Osteoblast (primary cell): Measurements from ENCODE around the gene KRTAP20-2. TPM values are rescaled to one million over a fixed set of nuclear protein-coding genes. Genes with fewer than 3 reads are reported as not detected.

ENCODE experiments used
- DNase-seq: peaks from one replicate; pipeline ENCODE4 v3.0.0; 2011; ENCODE audit warnings: low spot score, mixed read lengths; ENCODE audit not compliant: insufficient read length; ENCODE audit errors: missing footprints
- H2AFZ ChIP-seq: 2 replicates; pipeline ENCODE4 v1.6.0; 2011; ENCODE audit warnings: mild to moderate bottlenecking, low read length
- H3K27ac ChIP-seq: 2 replicates; pipeline ENCODE4 v1.5.1; 2011; ENCODE audit warnings: mild to moderate bottlenecking, low read depth, low read length, moderate library complexity
- H3K27me3 ChIP-seq: 2 replicates; pipeline ENCODE4 v1.6.0; 2012; ENCODE audit warnings: mild to moderate bottlenecking, control low read depth, inconsistent platforms, low read length, moderate library complexity; ENCODE audit not compliant: insufficient read depth
- H3K36me3 ChIP-seq: 2 replicates; pipeline ENCODE4 v1.5.1; 2011; ENCODE audit warnings: mild to moderate bottlenecking, low read length, control low read depth, moderate library complexity; ENCODE audit not compliant: insufficient read depth
- H3K4me1 ChIP-seq: 2 replicates; pipeline ENCODE4 v1.5.1; 2011; ENCODE audit warnings: mild to moderate bottlenecking, low read length, control low read depth, moderate library complexity; ENCODE audit not compliant: insufficient read depth
- H3K4me2 ChIP-seq: 2 replicates; pipeline ENCODE4 v1.6.0; 2011; ENCODE audit warnings: mild to moderate bottlenecking, low read length; ENCODE audit not compliant: insufficient read depth
- H3K4me3 ChIP-seq: fragments of 200-600 bp; sonication (generic); 3 replicates; pipeline ENCODE4 v1.5.1; 2012; ENCODE audit warnings: mild to moderate bottlenecking, low read length, inconsistent platforms; ENCODE audit not compliant: insufficient read depth
- H3K79me2 ChIP-seq: 2 replicates; pipeline ENCODE4 v1.6.0; 2012; ENCODE audit warnings: mild to moderate bottlenecking, low read length, control low read depth, inconsistent platforms; ENCODE audit not compliant: insufficient read depth
- H3K9me3 ChIP-seq: 2 replicates; pipeline ENCODE4 v1.5.1; 2011; ENCODE audit warnings: low read depth, low read length, control low read depth
- H4K20me1 ChIP-seq: 2 replicates; pipeline ENCODE4 v1.6.0; 2012; ENCODE audit warnings: mild to moderate bottlenecking, low read length, control low read depth; ENCODE audit not compliant: insufficient read depth
- CTCF ChIP-seq: IDR thresholded peaks from 2 replicates; pipeline ENCODE4 v1.5.1; 2011; ENCODE audit warnings: mild to moderate bottlenecking, low read depth, low read length, moderate library complexity; ENCODE audit errors: extremely low read depth
- total RNA-seq: library from RNA; depleted of rRNA; stranded (reverse); fragments of >200 nt; gene quantifications from 2 replicates; pipeline ENCODE4 v1.2.3, GENCODE V29; 2012

Gene KRTAP20-2
- not detected in 2 replicates for total RNA-seq

- H3K79me2 ChIP-seq = no peaks in the 10 kb centered on the region
- H3K36me3 ChIP-seq = no peaks in the 10 kb centered on the region
- no peaks in the 10 kb centered on the region for H4K20me1 ChIP-seq
- no peak for TF ChIP-seq CTCF
- no peak within 1 kb of the TSS for H3K4me2 ChIP-seq
- H3K9me3 ChIP-seq = no peaks in the 10 kb centered on the region
- H3K27ac ChIP-seq = no peak within 1 kb of the TSS
- DNase-seq = no peak
- H3K4me3 ChIP-seq = no peak within 1 kb of the TSS
- H2AFZ ChIP-seq = no peak within 1 kb of the TSS
- H3K27me3 ChIP-seq = no peaks in the 10 kb centered on the region
- no peaks in the 10 kb centered on the region for H3K4me1 ChIP-seq
These were observed at the start of gene KRTAP20-2 for GRCh38 chr21:30634906-30635305. KRTAP20-2 (plus strand) TSS chr21:30635206; CDS start chr21:30635264, 58 bp downstream.

GRCh38 chr21:30590297-30590696, 44.7 kb upstream of the KRTAP20-2 start, which contains the start of gene KRTAP22-2:
KRTAP22-2 (minus strand) TSS chr21:30590397.
- no peaks in the 10 kb centered on the region for H3K9me3 ChIP-seq
- no peak within 1 kb of the TSS for H3K4me3 ChIP-seq
- no peak within 1 kb of the TSS for H2AFZ ChIP-seq
- H3K4me2 ChIP-seq = no peak within 1 kb of the TSS
- no peaks in the 10 kb centered on the region for H3K4me1 ChIP-seq
- no peak within 1 kb of the TSS for H3K27ac ChIP-seq
- no peaks in the 10 kb centered on the region for H3K36me3 ChIP-seq
- H3K27me3 ChIP-seq = no peaks in the 10 kb centered on the region
- no peak for DNase-seq
- no peaks in the 10 kb centered on the region for H4K20me1 ChIP-seq
- no peak for TF ChIP-seq CTCF
- no peaks in the 10 kb centered on the region for H3K79me2 ChIP-seq

GRCh38 chr21:30592140-30592539, 42.9 kb upstream of the KRTAP20-2 start, which contains the start of gene KRTAP6-3:
KRTAP6-3 (plus strand) TSS chr21:30592440; CDS start chr21:30592446, 6 bp downstream.
- Histone ChIP-seq H4K20me1 (no peaks in the 10 kb centered on the region), H2AFZ (no peak within 1 kb of the TSS), H3K27ac (no peak within 1 kb of the TSS), H3K4me3 (no peak within 1 kb of the TSS), H3K4me2 (no peak within 1 kb of the TSS), H3K9me3 (no peaks in the 10 kb centered on the region), H3K27me3 (no peaks in the 10 kb centered on the region), H3K79me2 (no peaks in the 10 kb centered on the region), H3K36me3 (no peaks in the 10 kb centered on the region), H3K4me1 (no peaks in the 10 kb centered on the region)
- DNase-seq = no peak
- TF ChIP-seq CTCF = no peak

GRCh38 chr21:30598802-30599201, 36.2 kb upstream of the KRTAP20-2 start, which contains the start of gene KRTAP6-2:
KRTAP6-2 (minus strand) TSS chr21:30598902; CDS start chr21:30598874, 28 bp downstream.
- Histone ChIP-seq H3K4me3 (no peak within 1 kb of the TSS), H3K4me1 (no peaks in the 10 kb centered on the region), H3K27me3 (no peaks in the 10 kb centered on the region), H4K20me1 (no peaks in the 10 kb centered on the region), H2AFZ (no peak within 1 kb of the TSS), H3K27ac (no peak within 1 kb of the TSS), H3K36me3 (no peaks in the 10 kb centered on the region), H3K79me2 (no peaks in the 10 kb centered on the region), H3K4me2 (no peak within 1 kb of the TSS), H3K9me3 (peaks cover 5% of the 10 kb centered on the region)
- no peak for DNase-seq
- no peak for TF ChIP-seq CTCF
